ENCODE measurements around the gene DNAJB2. TPM values are rescaled to one million over a fixed set of nuclear protein-coding genes. Genes with fewer than 3 reads are reported as not detected.
A peak's percentile ranks its signal among the peaks of the same experiment; 100 is the strongest.

Gene DNAJB2
- total and polyA plus RNA-seq, 2 of the 8 experiments (the other 6 are each of a cell fraction or from before 2014, with no cell fraction given) = 21.0 to 26.3 TPM

- no peak for FAIRE-seq
- Histone ChIP-seq H3K79me2 (ENCODE audit: control insufficient read depth in 1 of 2, insufficient read depth in 2 of 2, low read length in 2 of 2) (no peaks in the 10 kb centered on the region), H3K23me2 (ENCODE audit: low read depth, low read length) (peaks cover 17% of the 10 kb centered on the region)
Measured at GRCh38 chr2:219252084-219252483, 27.1 kb upstream of the DNAJB2 start.

More at GRCh38 chr2:219252084-219252483, 27.1 kb upstream of the DNAJB2 start:
- CTCF ChIA-PET (ENCODE audit: partially characterized antibody) = interaction anchor here (0.7 to 6.6 kb wide), 14 partner anchors 9 to 115 kb away, joined by 3 to 118 read pairs (median 3); partner anchors contain the start of genes DNAJB2 and ZFAND2B
- Histone ChIP-seq H3K18ac (ENCODE audit: extremely low read depth, low read length) (no peak overlapping the region), H3K4me2 (ENCODE audit: insufficient read depth in 1 of 2, low read depth in 2 of 2, low read length in 2 of 2) (peak overlapping the region; percentile 85 to 92), H2AK5ac (ENCODE audit: low read depth, low read length) (no peak overlapping the region; the same call in 1 of the 2 replicates), H3K4me1 (replicated peaks in 1 of 4; ENCODE audit: control insufficient read depth in 3 of 4, insufficient read depth in 4 of 4, low read length in 3 of 4) (peaks cover 5 to 14% (median 9%) of the 10 kb centered on the region in 4 experiments), H4K8ac (ENCODE audit: extremely low read depth, insufficient read depth, low read length) (no peak overlapping the region), H3K36me3 (ENCODE audit: control insufficient read depth in 2 of 4, insufficient read depth in 4 of 4, low read length in 3 of 4) (peaks cover 0 to 9% (median 5%) of the 10 kb centered on the region in 4 experiments; a peak in 4 of 8 replicates), H3K9ac (replicated peaks in 1 of 4; ENCODE audit: extremely low read depth in 1 of 4, low read depth in 3 of 4, low read length in 3 of 4) (no peak overlapping the region), H2AFZ (ENCODE audit: low read length) (no peak overlapping the region), H3K9me3 (ENCODE audit: insufficient read depth in 2 of 2, low read depth in 1 of 2, low read length in 1 of 2) (no peaks in the 10 kb centered on the region), H4K91ac (replicated peaks; ENCODE audit: insufficient read length, low read length) (no peak overlapping the region), H3K79me1 (ENCODE audit: low read depth, low read length) (peaks cover 2% of the 10 kb centered on the region; the same call in 1 of the 2 replicates), H3K4ac (replicated peaks; ENCODE audit: insufficient read length, low read depth, low read length) (no peak overlapping the region), H4K20me1 (replicated peaks in 1 of 2; ENCODE audit: control insufficient read depth in 1 of 2, insufficient read depth in 2 of 2, low read length in 2 of 2) (peaks cover 0 to 2% of the 10 kb centered on the region in 2 experiments), H3K23ac (ENCODE audit: insufficient read length) (no peak overlapping the region), H3K27ac (ENCODE audit: low read depth, low read length) (no peak overlapping the region), H3K27me3 (replicated peaks in 1 of 4; ENCODE audit: control insufficient read depth in 3 of 4, extremely low read depth in 1 of 4, insufficient read depth in 3 of 4, low read length in 3 of 4) (peaks cover 16 to 43% (median 35%) of the 10 kb centered on the region in 4 experiments), H3K14ac (ENCODE audit: insufficient read length) (no peak overlapping the region), H4K5ac (ENCODE audit: insufficient read length, low read depth, low read length) (no peak overlapping the region), H2BK15ac (ENCODE audit: low read length) (peak overlapping the region; percentile 23; the same call in 1 of the 2 replicates), H2BK20ac (ENCODE audit: low read length) (no peak overlapping the region), H3K56ac (replicated peaks; ENCODE audit: insufficient read length, low read depth, low read length) (no peak overlapping the region), H2BK12ac (ENCODE audit: low read depth, low read length) (0 out of 2 replicates have a peak overlapping the region, but pooled peaks have one; percentile 35), H3K4me3 (ENCODE audit: extremely low read depth in 1 of 4, insufficient read depth in 2 of 4, low read depth in 3 of 4, low read length in 4 of 4) (peak overlapping the region in 1 of 4 experiments; percentile 64; a peak in 2 of 8 replicates), H2BK120ac (replicated peaks; ENCODE audit: low read depth, low read length) (no peak overlapping the region), H2BK5ac (ENCODE audit: low read depth, low read length) (no peak overlapping the region)
- POLR2A ChIA-PET (ENCODE audit: partially characterized antibody) = interaction anchor here (0.6 to 14.9 kb wide), 15 partner anchors 10 to 132 kb away, joined by 3 to 190 read pairs (median 7); partner anchors contain the start of genes ABCB6, ANKZF1, ATG9A and CNPPD1
- 71% methylated on average over 5 of the region's 5 CpGs; no CpG with 5 or more reads in 1 of the 2 experiments for WGBS, 2 experiments (ENCODE audit: extremely low coverage in 1 of 2, insufficient coverage in 1 of 2, insufficient read length in 1 of 2, insufficient replicate concordance in 2 of 2, low coverage in 1 of 2, low lambda C conversion rate in 2 of 2, missing lambda C conversion rate in 1 of 2)
- no peak for DNase-seq (ENCODE audit: low read depth in 1 of 2, low spot score in 2 of 2)
- TF ChIP-seq CTCF (IDR thresholded peaks at IDR 0.05; ENCODE audit: control extremely low read depth in 1 of 3, insufficient read depth in 1 of 3, low read depth in 1 of 3, low read length in 3 of 3) = no peak
- TF ChIP-seq KDM1A (IDR thresholded peaks at IDR 0.05; ENCODE audit: borderline replicate concordance, low read length) = no peak
- no peak for TF ChIP-seq BACH1 (IDR thresholded peaks at IDR 0.05; ENCODE audit: low read length)
- no peak for TF ChIP-seq MAFK (IDR thresholded peaks at IDR 0.05; ENCODE audit: low read depth, low read length)
- no peak for TF ChIP-seq NANOG (IDR thresholded peaks at IDR 0.05; ENCODE audit: insufficient read depth, low read depth, low read length, poor library complexity, severe bottlenecking)
- no peak for TF ChIP-seq PHF8 (conservative IDR thresholded peaks at IDR 0.05; ENCODE audit: low read depth, low read length)
- no peak for TF ChIP-seq CHD2 (IDR thresholded peaks at IDR 0.05; ENCODE audit: low read length)
- no peak for TF ChIP-seq CEBPB (IDR thresholded peaks at IDR 0.05; ENCODE audit: low read depth, low read length)

All from H1 (cell line).